SKM-1 (cell line): ENCODE data around the gene IL1RN.

Experiments
- DNase-seq: peaks from one replicate; lab custom pipeline; 2025; ENCODE audit not compliant: unreplicated experiment; lab: John Stamatoyannopoulos, UW

IL1RN gene

DNA sequence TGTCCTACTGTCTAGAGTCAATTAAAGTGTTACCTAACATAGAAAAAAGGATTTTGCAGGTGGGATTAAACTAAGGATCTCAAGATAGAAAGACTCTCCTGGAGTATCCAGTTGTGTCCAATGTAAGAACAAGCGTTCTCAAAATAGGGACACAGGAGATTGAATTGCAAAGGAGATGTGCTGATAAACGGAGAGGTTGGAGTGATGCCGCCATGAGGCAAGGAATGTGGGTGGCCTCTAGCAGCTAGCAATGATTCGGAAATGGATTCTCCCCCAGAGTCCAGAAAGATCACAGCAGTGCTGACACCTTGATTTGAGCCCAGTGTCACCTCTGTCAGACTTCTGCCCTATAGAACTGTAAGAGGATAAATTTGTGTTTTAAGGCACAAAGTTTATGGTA lies 24.1 kb upstream of the IL1RN start:
- no peak for DNase-seq

DNA sequence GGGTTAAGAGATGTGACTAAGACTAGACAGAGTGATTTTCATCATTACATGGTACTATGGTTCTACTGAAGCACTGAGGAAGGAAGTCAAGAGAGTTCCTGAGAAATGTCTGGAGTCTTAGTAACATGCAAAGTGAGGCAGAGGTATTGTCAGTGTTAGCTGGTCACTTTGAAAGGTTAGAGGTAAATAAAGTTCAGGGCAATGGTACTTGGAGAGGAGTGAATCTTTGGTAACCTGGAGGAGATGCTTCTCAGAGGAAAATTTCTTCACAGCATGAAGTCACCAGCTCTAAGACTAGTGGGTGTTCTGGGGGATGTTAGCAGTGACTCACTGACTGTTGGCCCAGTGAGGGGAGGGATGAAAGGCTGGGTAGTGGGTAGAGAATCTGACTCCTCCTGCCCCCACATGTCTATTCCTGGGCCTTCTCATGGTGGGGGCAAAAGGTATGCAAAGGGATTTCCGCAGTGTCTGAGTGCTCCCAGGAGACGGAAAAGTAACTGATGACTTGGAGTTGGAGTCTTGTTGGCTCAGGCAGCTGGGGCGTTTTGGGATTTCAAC lies 23.3 kb upstream of the IL1RN start:
- no peak for DNase-seq

- DNase-seq = no peak
Measured at GRCh38 chr2:113105047-113105785, 22.2 kb upstream of the IL1RN start.

DNA sequence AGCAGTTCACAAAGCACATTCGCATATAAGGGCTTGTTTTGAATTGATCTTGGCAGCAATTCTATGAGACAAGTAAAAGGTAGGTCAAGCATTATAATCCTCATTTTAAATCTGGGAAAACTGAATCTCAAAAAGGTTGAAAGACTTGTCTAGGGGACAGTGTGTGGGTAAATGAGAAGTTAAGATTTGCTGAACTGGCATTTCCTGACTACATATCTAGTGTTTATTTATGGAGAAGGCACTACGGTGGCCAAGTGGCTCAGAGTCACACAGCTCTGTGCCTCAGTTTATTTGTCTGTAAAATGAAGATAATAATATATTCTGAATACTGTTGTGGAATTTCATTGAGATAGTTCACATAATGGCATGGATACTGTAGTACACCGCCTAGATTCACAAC lies 16.3 kb upstream of the IL1RN start:
- no peak for DNase-seq

- DNase-seq = peak; percentile 46
Measured at GRCh38 chr2:113111823-113112287, 15.5 kb upstream of the IL1RN start.

- DNase-seq = no peak
Measured at GRCh38 chr2:113112441-113112840, 15.0 kb upstream of the IL1RN start.

DNA sequence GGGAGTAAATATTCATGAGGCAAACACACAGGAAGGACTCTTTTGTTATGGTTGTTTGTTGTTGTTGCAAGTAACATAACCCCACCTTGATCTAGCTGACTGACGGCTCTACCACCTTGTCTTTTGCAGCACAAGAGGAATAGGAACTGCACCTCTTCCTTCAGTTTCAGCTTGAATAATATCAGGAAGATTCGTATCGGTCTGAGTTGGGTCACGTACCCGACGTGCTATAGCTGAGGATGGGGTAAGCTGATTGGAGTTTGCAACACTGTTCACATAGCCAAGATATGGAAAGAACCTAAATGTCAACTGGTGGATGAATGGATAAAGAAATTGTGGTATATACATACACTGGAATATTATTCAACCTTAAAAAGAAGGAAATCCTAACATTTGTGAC lies 14.5 kb upstream of the IL1RN start:
- DNase-seq = no peak

DNA sequence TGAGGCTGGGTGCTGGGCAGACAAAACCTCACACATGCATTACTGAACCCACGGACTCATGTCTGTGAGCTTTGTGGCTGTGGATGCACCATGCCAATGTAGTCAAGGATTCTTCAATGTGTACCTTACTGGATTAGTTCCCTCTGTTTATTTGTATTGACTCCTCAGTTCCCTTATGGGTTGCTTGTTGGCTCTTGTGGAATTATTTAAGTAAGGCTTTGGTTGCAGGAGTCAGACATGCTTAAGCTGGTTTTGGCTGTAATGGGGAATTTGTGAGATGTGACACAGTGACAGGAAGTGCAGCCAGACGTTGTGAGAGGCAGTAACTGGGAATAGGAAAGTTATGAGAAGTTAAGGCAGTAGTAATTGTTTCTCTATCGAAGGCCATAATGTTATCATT lies 13.6 kb upstream of the IL1RN start:
- DNase-seq = no peak

GRCh38 chr2:113114224-113114945 lies 13.0 kb upstream of the IL1RN start:
- no peak for DNase-seq

GRCh38 chr2:113114996-113115395 lies 12.4 kb upstream of the IL1RN start:
- no peak for DNase-seq

DNA sequence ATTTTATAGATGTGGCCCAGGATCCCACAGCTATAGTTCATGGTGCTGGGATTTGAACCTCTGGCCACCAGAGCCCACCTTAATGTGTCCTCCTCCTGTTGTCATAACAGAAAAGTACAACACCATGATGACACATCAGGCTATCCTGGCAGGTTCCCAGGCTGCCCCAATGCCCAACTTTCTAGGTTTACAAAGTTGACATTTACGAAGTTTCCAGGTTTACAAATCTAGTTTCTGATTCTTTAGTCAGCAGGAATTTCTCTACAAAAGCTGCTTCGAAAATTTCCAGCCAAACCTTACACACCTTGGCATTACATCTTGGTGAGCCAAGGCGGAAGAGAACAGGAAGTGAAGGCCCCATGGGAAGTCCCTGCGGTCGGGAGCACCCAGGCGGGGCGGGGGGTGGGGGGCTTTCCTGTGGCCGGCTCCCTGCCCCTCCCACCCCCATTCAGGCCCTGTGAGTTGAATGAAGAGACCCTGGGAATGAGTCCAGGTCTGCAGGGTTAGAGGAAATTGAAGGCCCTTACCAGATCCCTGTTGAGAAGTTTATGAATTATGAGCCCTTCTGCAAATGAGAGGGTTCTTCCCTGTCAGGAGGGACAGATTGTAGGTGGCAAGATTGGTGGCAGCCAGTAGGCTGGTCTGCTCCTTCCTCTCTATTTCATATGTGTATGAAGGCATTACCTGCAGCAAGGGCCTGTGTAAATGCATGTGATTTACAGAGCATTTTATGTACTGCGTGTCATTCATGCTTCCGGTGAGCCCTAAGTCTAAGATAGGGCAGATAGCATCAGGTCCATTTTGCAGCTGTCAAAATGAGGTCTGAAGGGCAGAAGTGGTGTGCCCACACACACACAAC lies 11.1 kb upstream of the IL1RN start:
- no peak for DNase-seq

DNA sequence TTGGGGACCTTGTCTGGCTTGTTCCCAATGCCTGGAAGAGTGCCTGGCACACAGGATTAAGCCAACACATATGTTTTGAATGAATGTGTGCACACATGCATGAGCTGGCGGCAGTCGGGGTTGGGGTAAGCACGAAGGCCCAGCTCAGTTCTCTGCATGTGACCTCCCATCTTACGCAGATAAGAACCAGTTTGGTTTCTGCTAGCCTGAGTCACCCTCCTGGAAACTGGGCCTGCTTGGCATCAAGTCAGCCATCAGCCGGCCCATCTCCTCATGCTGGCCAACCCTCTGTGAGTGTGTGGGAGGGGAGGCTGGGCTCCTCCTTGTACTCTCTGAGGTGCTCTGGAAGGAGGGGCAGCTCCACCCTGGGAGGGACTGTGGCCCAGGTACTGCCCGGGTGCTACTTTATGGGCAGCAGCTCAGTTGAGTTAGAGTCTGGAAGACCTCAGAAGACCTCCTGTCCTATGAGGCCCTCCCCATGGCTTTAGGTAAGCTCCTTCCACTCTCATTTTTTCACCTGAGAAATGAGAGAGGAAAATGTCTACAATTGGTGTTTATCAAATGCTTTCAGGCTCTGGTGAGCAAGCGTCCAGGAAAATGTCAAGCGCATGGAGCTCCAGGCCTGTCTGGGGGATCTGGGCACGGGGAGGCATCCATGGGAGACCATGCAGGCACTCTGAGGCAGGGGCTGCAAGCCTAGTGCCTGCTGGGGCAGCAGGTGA lies 9.7 kb upstream of the IL1RN start:
- DNase-seq = no peak

DNA sequence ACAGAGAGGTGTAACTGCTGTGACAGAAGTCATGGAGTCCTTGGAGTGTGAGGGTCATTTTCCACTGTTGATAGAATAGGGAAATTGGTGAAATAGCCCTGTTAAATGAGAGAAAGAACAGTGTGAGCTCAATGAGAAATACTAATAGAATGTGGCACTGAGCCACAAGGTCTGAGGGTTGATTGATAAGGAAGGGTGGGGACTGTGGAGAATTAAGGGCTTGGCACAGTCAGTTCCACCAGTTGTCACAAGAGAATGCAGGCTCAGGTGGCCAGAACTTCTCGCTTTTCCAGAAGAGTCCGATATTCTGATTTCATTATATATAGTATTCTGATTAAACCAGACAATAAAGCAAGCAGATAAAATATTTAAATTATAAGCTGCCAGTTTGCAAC lies 9.1 kb upstream of the IL1RN start:
- DNase-seq = no peak

GRCh38 chr2:113119111-113119510 lies 8.3 kb upstream of the IL1RN start:
- DNase-seq = no peak

DNA sequence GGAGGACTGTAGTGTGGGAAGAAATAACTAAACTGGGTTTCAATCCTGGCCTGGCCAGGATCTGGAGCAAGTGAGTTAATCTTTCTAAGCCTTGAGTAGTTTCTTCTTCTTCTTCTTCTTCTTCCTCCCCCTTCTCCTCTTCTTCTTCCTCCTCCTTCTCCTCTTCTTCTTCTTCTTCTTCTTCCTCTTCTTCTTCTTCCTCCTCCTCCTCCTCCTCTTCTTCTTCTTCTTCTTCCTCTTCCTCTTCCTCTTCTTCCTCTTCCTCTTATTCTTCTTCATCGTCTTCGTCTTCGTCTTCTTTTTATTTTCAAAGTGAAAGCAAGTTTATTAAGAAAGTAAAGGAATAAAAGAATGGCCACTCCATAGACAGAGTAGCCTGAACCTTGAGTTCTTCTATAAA lies 6.5 kb upstream of the IL1RN start:
- no peak for DNase-seq

- DNase-seq = no peak
Measured at GRCh38 chr2:113122364-113122763, 5.0 kb upstream of the IL1RN start.

GRCh38 chr2:113123726-113124125 lies 3.7 kb upstream of the IL1RN start:
- peak; percentile 37 for DNase-seq

DNA sequence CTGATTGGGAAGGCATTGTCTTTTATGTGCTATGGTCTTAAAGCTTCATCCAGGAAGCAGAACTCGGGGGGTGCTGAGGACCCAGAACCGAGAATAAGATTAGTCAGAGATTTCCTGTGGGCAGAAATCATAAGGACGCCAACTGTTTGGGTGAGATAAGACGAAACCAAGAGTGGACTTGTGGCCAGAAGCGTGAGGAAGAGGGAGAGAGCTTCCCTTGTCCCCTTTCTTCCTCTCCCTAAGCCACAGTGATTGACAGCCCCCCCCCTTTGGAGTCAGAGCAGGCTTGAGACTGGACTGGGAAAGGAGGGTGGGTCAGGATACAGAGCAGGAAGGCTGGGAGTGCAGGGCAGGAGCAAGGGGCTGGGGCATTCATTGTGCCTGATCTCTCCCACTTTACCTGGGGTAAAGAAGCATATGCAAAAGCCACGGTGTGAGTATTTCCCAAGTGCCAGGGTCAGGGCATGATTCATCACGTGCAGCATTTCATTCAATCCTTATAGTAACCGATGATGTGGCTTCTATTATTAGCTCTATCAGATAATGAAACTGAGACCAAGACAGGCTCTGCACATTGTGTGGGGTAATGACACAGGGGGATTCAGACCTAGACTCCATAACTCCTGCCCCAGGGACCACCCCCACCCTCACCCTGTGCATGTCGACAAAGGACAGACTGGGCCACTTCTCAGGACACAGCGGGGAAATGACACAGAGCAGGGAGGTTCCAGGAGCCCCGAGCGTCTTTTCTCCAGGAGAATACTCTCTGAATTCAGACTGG lies 3.0 kb upstream of the IL1RN start:
- peak; percentile 37 for DNase-seq

DNA sequence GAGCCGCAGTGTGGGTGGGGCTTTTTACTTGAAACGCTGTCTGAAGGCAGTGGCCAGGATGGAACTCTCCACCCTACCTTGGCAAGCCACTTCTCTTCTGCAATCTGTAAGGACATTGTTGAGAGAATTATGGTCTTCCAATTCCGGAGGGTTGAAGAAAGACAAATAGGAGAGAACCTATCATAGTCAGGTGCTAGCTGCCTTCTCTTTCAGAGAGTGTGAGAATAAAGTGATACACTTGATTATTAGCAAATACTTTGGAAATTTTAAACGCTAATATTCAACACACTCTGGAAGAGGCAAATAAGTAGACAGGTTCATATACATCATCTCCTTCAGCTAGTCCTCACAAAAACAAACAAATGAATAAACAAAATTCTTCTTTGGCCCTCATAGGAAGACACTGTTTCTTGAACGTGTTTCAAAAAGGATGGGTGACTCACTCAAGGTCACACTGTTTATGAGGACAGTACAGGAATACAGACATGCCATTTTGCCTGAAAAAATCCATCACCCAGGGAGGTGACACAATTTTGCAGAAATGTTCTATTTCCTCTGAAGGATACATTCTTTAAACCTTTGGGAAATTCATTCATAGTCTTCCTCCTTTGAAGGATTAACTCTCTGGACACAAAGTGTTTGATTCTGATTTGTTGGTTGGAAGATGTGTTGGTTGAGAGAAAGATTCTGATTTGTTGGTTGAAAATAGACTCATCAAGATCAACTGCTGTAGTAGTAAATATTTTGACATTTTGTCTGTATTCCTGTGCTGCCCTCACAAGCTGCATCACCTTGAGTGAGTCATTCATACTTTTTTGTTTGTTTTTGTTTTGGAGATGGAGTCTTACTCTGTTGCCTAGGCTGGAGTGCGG lies 2.2 kb upstream of the IL1RN start:
- DNase-seq = no peak
